Natural killer cell (primary cell): ENCODE data around the gene CHGA. TPM values are rescaled to one million over a fixed set of nuclear protein-coding genes. Genes with fewer than 3 reads are reported as not detected.

ENCODE experiments used
- ATAC-seq, 3 donors: fragments of 150-1000 bp in 2 of 3; fragments of 200-7000 bp in 1 of 3; cut with Tn5 transposase; 1 replicate in 1 of 3; 2 replicates in 2 of 3; pipeline ENCODE4 v1.10.0; 2021; ENCODE audit warnings: mild to moderate bottlenecking in 2 of 3, moderate library complexity in 2 of 3
- DNase-seq, 2 donors: peaks; one replicate each; pipeline versions ENCODE4 v3.0.0 to v3.0.0-alpha.2; 2013 to 2021; ENCODE audit warnings: mixed read lengths in 1 of 2
- H3K27ac ChIP-seq: one replicate; pipeline ENCODE4 v1.5.1; 2013; ENCODE audit warnings: mild to moderate bottlenecking, low read length
- H3K27me3 ChIP-seq: one replicate; pipeline ENCODE4 v1.6.1; 2013; ENCODE audit warnings: low read length; ENCODE audit not compliant: control insufficient read depth, insufficient read depth
- H3K36me3 ChIP-seq: one replicate; pipeline ENCODE4 v1.6.1; 2013; ENCODE audit warnings: low read length; ENCODE audit not compliant: control insufficient read depth, insufficient read depth
- H3K4me1 ChIP-seq: one replicate; pipeline ENCODE4 v1.6.1; 2013; ENCODE audit warnings: low read length; ENCODE audit not compliant: control insufficient read depth, insufficient read depth
- H3K4me3 ChIP-seq: one replicate; pipeline ENCODE4 v1.5.1; 2013; ENCODE audit warnings: low read length
- H3K9me3 ChIP-seq: one replicate; pipeline ENCODE4 v1.6.1; 2013; ENCODE audit warnings: low read length; ENCODE audit not compliant: control insufficient read depth, insufficient read depth
- H3K27ac Mint-ChIP-seq, 2 donors: one replicate each; pipeline ENCODE4 v1.8.0; 2022; ENCODE audit warnings: mild to moderate bottlenecking in 2 of 2, mixed read lengths in 2 of 2, moderate library complexity in 1 of 2
- H3K27me3 Mint-ChIP-seq, 2 donors: one replicate each; pipeline ENCODE4 v1.8.0; 2022; ENCODE audit warnings: low read depth in 2 of 2, mixed read lengths in 2 of 2
- H3K36me3 Mint-ChIP-seq: one replicate; pipeline ENCODE4 v1.8.0; 2022; ENCODE audit warnings: mixed read lengths
- H3K4me1 Mint-ChIP-seq, 2 donors: one replicate each; pipeline ENCODE4 v1.8.0; 2022; ENCODE audit warnings: mixed read lengths in 2 of 2
- H3K4me3 Mint-ChIP-seq: one replicate; pipeline ENCODE4 v1.8.0; 2022; ENCODE audit warnings: mild to moderate bottlenecking, moderate library complexity, mixed read lengths
- H3K9me3 Mint-ChIP-seq, 2 donors: one replicate each; pipeline ENCODE4 v1.8.0; 2022; ENCODE audit warnings: mixed read lengths in 2 of 2
- WGBS: methylation state at CpG from one replicate; pipeline ENCODE4 v1.1.7; 2013; ENCODE audit warnings: missing lambda C conversion rate; ENCODE audit not compliant: insufficient coverage; 5-methylcytosine and 5-hydroxymethylcytosine counted together
- intact Hi-C: fragments of 100-400 bp; cut with micrococcal nuclease; formaldehyde crosslinking; loops from one replicate; pipeline ENCODE4 v1.14.2; 2022
- total RNA-seq, 4 donors: library from RNA; stranded (reverse); fragments of 120-200 nt in 1 of 4; gene quantifications; one replicate each; pipeline versions ENCODE4 v1.2.3 to v1.2.4, GENCODE V29; 2013 to 2022
- TF ChIP-seq, protein P1 (sequence below): fragments of 200-600 bp; IDR thresholded peaks from one replicate; pipeline ENCODE4 v1.8.0; 2022; ENCODE audit warnings: antibody characterized with exemption

CHGA gene
- total RNA-seq, 3 donors from 2014 or later (not counting 1 experiment from before 2014, with no cell fraction given), result not detected

DNA sequence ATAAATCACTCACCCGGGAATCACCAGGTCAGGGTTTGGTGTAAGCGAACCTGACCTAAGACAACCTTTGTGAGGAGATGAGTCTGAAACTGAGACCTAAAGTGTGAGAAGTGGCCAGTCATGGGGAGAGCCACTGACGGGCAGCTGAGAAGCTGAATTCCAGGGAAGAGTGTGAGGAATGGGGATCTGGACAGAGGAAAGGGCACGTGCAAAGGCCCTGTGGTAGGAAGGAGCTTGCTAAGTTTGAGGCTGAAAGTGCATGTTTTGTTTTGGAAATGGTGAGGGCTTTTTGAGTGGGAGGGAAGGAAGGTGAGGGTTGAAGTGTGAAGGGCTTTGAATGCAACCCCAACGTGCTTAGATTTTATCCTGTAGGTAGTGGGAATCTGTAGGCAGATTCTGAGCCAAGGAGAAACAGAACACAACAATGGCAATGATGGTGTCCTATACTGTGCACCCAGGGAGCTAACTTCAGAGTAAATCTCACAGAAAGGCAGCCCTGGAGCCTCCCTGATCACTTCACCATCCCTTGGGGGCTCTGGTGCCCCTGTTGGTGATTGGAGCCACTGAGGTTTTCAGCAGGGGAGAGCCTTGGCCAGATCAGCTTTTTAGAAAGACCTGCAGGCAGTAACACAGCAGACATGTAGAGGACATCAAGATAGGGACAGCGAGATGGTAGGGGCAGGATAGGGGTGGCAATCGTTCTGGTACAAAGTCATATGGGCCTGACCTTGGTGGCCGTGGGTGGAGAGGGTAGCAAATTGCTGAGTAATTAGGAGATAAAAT, 37.5 kb upstream of the CHGA start:
- Histone ChIP-seq H3K4me1 (no peaks in the 10 kb centered on the region), H3K27me3 (peaks cover 2% of the 10 kb centered on the region), H3K4me3 (no peak overlapping the region), H3K9me3 (no peaks in the 10 kb centered on the region), H3K36me3 (no peaks in the 10 kb centered on the region), H3K27ac (no peak overlapping the region)
- H3K9me3 Mint-ChIP-seq, result no peaks in the 10 kb centered on the region
- no peak for ATAC-seq
- intact Hi-C loops, result no loop called here
- no peaks in the 10 kb centered on the region for H3K4me1 Mint-ChIP-seq
- no peak overlapping the region for H3K27ac Mint-ChIP-seq
- TF ChIP-seq, protein P1, sequence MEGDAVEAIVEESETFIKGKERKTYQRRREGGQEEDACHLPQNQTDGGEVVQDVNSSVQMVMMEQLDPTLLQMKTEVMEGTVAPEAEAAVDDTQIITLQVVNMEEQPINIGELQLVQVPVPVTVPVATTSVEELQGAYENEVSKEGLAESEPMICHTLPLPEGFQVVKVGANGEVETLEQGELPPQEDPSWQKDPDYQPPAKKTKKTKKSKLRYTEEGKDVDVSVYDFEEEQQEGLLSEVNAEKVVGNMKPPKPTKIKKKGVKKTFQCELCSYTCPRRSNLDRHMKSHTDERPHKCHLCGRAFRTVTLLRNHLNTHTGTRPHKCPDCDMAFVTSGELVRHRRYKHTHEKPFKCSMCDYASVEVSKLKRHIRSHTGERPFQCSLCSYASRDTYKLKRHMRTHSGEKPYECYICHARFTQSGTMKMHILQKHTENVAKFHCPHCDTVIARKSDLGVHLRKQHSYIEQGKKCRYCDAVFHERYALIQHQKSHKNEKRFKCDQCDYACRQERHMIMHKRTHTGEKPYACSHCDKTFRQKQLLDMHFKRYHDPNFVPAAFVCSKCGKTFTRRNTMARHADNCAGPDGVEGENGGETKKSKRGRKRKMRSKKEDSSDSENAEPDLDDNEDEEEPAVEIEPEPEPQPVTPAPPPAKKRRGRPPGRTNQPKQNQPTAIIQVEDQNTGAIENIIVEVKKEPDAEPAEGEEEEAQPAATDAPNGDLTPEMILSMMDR, result no peak
- WGBS, result 75% methylated on average over 8 of the region's 8 CpGs
- no peaks in the 10 kb centered on the region for H3K36me3 Mint-ChIP-seq
- H3K4me3 Mint-ChIP-seq, result no peak overlapping the region
- peaks cover 36 to 40% of the 10 kb centered on the region in 2 donors for H3K27me3 Mint-ChIP-seq
- DNase-seq, result no peak

GRCh38 chr14:92886337-92886736, 36.6 kb upstream of the CHGA start:
- Histone ChIP-seq H3K36me3 (no peaks in the 10 kb centered on the region), H3K27me3 (no peaks in the 10 kb centered on the region), H3K4me1 (no peaks in the 10 kb centered on the region), H3K4me3 (no peak overlapping the region), H3K9me3 (no peaks in the 10 kb centered on the region), H3K27ac (no peak overlapping the region)
- Mint-ChIP-seq H3K4me1 (no peaks in the 10 kb centered on the region), H3K4me3 (no peak overlapping the region), H3K9me3 (no peaks in the 10 kb centered on the region), H3K27me3 (peaks cover 28 to 32% of the 10 kb centered on the region in 2 donors), H3K27ac (no peak overlapping the region), H3K36me3 (no peaks in the 10 kb centered on the region)
- TF ChIP-seq, protein P1, result no peak
- WGBS, result 76% methylated on average over 11 of the region's 11 CpGs
- DNase-seq (no peak), ATAC-seq (no peak)
- intact Hi-C loops, result no loop called here

DNA sequence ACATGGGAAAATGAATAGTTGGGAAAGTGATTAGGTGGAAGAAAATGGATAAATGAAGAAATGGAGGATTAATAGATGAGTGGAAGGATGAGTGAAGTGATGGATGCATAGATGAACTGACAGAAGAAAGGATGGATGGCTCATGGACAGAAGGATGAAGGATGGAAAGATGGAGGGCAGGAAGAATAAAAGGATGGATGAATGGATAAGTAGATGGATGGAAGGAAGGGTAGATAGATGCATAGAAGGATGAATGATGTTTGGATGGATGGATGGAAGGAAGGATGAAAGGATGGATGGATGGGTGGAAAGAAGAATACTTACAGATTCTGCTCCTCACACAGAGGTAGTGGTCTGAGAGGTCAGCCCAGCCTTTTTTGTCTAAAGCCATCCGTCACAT, 35.8 kb upstream of the CHGA start:
- TF ChIP-seq, protein P1, result no peak
- H3K27ac Mint-ChIP-seq, result no peak overlapping the region
- no peak overlapping the region for H3K4me3 ChIP-seq
- H3K36me3 Mint-ChIP-seq, result no peaks in the 10 kb centered on the region
- no peak overlapping the region for H3K27ac ChIP-seq
- no peaks in the 10 kb centered on the region for H3K9me3 ChIP-seq
- peaks cover 19 to 28% of the 10 kb centered on the region in 2 donors for H3K27me3 Mint-ChIP-seq
- no peaks in the 10 kb centered on the region for H3K4me1 ChIP-seq
- DNase-seq (no peak), ATAC-seq (no peak)
- H3K27me3 ChIP-seq, result no peaks in the 10 kb centered on the region
- no peak overlapping the region for H3K4me3 Mint-ChIP-seq
- no peaks in the 10 kb centered on the region for H3K4me1 Mint-ChIP-seq
- intact Hi-C loops, result no loop called here
- H3K36me3 ChIP-seq, result no peaks in the 10 kb centered on the region
- WGBS, result 100% methylated on average over 1 of the region's 1 CpG
- H3K9me3 Mint-ChIP-seq, result no peaks in the 10 kb centered on the region

GRCh38 chr14:92888896-92889295, 34.1 kb upstream of the CHGA start:
- intact Hi-C loops, result no loop called here
- H3K27me3 ChIP-seq, result no peaks in the 10 kb centered on the region
- Mint-ChIP-seq H3K36me3 (no peaks in the 10 kb centered on the region), H3K9me3 (no peaks in the 10 kb centered on the region), H3K27ac (no peak overlapping the region), H3K4me1 (no peaks in the 10 kb centered on the region), H3K27me3 (peaks cover 25 to 31% of the 10 kb centered on the region in 2 donors), H3K4me3 (no peak overlapping the region)
- H3K4me1 ChIP-seq, result no peaks in the 10 kb centered on the region
- no peak for ATAC-seq
- H3K4me3 ChIP-seq, result no peak overlapping the region
- no peaks in the 10 kb centered on the region for H3K9me3 ChIP-seq
- no peaks in the 10 kb centered on the region for H3K36me3 ChIP-seq
- no peak for DNase-seq
- TF ChIP-seq, protein P1, result no peak
- no peak overlapping the region for H3K27ac ChIP-seq
